GM18858 (cell line): ENCODE results near the gene CLNK.
A peak's percentile ranks its signal among the peaks of the same experiment; 100 is the strongest.

Experiments
- ATAC-seq: cut with Tn5 transposase; IDR thresholded peaks from one replicate; pipeline ENCODE4 v1.9.1; 2021; ENCODE audit not compliant: unreplicated experiment

The CLNK gene

DNA sequence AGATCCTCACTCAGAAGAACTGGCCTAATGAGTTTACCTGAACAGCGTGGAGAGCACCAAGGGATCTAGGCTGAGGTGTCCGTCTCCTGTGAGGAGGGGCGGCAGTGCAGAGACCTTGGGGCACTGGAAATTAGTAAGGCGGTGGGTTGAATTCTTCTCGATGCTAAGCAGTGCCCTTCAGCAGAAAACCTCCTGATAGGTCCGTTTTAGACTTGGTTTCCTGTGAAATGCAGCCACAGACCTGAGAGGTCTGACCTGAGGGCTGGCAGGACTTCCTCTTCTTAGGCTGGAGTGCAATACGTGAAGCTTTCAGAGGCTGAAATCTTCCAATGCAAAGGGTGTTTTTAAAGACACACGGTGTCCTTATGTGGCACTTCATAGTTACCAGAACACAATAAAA lies at the start of gene CLNK:
CLNK (minus strand) TSS at position 138 of the 400 bp plus-strand sequence. CDS start 16,899 bp downstream, outside the sequence.
- peak; percentile 74 for ATAC-seq

DNA sequence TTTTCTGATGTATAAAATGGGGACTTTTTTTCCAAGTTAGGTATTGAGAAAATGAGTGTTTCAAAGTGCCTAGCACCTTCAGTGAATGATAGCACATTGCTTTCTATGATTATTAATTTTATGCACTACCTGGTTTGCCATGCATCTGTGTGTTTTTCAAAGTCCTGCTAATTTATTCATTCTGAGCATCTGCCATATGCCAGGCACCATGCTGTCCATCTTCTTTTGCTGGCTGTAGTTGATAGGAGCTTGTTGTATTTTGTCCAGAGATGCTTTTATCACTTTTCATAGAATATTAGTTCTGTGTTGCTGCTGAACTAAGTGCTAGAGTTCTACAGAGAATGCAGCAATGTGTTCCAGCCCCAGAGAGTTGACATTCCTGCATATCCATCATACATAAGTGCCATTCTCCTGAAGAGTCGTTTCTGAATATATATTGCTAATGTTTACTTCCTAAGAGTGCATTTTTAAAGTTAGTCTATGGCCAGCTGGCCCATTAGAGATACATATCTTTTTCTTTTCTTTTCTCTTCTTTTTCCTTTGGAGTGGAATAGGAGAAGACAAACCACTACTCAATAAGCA lies 49.0 kb upstream of the CLNK start:
- no peak for ATAC-seq

GRCh38 chr4:10732914-10733415 lies 48.4 kb upstream of the CLNK start:
- no peak for ATAC-seq

DNA sequence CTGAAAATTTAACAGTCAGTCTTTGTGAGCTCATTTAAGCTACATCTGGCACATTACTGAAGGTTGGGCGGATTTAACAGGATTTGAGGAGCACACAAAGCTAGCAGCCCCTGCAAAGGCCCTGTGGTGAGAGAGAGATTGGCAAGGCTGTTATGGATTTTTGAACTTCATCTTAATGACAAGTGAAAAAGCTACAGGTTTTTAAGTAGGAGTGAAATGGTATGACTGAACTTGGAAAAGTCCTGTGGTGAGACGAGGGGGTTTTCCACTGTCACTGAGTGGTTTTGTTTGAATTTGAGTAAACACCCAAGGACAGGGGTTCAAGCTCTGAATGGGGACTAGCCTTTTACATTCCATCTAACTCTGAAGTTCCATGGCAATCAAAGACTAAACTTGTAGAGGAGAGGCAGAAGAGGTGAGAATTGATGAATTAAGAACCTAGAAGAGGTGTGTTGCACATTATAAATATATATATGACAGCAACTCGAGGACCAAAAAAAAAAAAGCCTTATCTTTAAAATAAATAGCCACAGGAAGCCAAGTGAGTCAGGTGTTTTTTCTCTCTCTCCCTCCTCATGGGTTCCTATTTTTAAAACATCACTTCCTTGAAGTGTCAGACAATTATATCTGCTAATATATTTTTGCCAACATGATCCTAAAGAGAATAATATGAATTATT lies 47.8 kb upstream of the CLNK start:
- peak; percentile 21 for ATAC-seq

- ATAC-seq = no peak
Measured at GRCh38 chr4:10731690-10732089, 47.1 kb upstream of the CLNK start.

- no peak for ATAC-seq
Measured at GRCh38 chr4:10731162-10731561, 46.6 kb upstream of the CLNK start.

DNA sequence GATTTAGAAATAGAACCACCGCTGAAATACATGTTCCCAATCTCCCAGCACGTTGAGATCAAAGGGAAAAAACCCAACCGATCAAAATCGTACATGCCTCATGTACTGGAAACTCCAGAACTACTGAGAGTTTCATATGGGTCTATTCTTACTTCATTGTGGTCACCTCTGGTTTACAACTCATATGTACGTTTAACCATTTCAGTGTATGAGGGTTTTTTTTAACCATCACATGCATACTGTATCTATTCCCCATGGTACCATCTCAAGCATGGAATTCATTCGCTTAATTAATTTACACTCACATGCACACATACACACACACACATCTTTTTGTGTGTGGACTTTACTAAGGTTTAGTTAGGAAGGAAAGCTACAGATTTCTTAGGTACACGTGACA lies 46.0 kb upstream of the CLNK start:
- peak; percentile 59 for ATAC-seq

- peak; percentile 36 for ATAC-seq
Measured at GRCh38 chr4:10730019-10730418, 45.5 kb upstream of the CLNK start.

- ATAC-seq = no peak
Measured at GRCh38 chr4:10729366-10729765, 44.8 kb upstream of the CLNK start.

DNA sequence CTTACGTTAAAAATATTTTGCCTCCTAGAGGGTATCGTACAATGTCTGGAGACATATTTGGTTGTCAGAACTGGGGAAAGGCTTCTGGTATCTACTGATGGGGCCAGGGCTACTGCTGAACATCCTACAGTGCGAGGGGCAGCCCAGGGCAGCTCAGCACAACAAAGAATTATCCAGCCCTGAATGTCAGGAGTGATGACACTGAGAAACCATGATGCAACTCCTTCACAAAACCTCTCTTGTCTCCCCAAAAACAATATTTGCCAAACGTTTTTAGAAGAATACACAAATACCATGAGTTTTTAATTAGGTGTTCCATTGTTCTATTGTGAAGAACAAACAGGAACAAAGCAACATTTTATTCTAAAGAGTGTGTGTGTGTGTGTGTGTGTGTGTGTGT lies 43.4 kb upstream of the CLNK start:
- ATAC-seq = no peak

DNA sequence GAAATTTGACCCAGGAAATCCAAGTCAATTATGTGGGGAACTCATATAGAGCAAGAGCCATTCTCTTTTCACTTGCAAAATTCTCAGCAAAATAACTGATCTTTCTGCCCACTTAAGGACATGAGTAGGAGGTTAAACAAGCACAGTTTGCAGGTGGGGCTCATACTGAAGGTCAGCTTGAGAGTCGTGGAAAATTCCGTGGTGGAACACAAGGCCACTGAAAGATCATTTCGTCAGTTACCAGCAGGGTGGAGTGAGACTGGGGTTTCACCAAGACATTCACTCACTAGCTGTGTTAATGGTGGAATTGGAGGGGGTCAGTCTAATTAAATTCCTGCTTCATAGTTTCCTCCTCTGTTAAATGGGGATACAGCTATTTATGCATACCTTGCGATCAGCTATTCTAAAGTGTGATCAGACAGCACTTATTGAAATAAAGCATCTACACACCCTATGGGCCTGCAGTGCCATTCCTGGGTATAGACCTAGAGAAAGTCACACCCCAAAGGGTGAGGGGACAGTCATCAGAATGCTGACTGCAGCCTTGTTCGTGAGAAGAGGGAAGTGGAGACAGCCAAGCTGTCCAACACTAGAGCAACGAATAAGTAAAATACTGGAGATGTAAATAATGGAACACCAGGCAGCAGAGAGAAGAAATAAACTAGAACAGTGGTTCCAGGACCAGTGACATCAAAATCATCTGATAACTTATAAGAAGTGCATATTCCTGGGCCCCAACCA lies 42.7 kb upstream of the CLNK start:
- ATAC-seq = no peak

DNA sequence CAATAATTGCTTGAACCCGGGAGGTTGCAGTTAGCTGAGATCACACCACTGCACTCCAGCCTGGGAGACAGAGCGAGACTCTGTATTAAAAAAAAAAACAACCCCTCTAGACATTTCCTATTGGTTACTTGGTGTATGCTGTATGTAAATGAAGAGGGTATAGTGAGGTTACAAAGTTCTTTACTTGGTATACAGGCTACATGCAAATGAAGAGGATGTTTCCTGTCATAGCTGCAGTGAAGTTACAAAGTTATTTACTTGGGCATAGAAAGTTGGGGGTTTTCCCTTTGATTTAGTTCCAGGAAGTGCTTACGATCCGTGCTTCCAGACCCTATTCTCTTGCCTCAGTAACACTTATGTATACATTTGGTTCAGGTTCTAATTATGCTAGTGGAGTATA lies 38.4 kb upstream of the CLNK start:
- ATAC-seq = peak; percentile 94

DNA sequence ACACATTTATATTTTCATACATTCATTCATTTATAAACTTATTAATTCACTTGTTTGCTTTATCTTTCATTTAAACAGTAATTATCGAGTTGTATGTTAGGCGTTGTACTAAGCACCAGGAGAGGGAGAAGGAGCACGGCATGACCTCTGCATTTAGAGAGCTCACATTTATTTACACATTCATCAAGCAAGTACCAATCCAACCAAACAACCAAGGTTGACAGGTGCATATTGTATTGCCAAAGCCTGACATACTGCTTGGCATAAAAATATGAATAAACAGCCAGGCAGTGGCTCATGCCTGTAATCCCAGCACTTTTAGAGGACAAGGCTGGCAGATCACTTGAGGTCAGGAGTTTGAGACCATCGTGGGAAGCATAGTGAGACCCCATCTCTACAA lies 37.0 kb upstream of the CLNK start:
- no peak for ATAC-seq

- no peak for ATAC-seq
Measured at GRCh38 chr4:10716163-10716562, 31.6 kb upstream of the CLNK start.

- ATAC-seq = no peak
Measured at GRCh38 chr4:10715696-10716095, 31.1 kb upstream of the CLNK start.

DNA sequence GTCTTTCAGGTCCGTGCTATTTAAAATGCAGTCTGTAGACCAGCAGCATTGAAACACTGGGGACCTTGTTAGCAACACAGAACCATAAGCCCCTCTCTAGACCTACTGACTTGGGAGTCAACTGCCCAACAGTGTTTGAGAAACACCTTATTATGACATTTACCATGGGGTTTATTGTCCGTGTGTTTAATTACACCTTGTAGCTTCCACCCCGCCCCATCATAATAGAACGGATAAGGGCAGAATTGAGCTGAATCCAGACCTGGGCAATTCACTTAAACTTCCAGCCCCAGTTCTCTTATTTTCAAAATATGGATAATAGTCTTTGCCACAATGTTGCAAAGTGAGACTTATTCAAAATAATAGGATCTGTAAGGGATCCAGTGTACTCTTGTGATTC lies 30.6 kb upstream of the CLNK start:
- ATAC-seq = no peak

DNA sequence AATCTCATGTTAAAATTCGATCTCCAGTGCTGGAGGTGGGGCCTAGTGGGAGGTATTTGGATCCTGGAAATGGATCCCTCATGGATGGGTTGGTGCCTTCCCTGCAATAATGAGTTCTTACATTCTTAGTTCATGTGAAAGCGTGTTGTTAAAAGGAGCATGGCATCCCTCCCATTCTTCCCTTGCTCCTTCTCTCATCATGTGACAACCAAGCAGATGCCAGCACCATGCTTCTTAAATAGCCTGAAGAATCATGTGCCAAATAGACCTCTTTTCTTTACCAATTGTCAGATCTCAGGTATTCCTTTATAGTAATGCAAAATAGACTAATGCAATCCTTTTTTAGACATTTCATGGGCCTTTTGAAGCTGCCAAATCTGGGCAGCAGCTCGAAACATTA lies 29.0 kb upstream of the CLNK start:
- no peak for ATAC-seq

DNA sequence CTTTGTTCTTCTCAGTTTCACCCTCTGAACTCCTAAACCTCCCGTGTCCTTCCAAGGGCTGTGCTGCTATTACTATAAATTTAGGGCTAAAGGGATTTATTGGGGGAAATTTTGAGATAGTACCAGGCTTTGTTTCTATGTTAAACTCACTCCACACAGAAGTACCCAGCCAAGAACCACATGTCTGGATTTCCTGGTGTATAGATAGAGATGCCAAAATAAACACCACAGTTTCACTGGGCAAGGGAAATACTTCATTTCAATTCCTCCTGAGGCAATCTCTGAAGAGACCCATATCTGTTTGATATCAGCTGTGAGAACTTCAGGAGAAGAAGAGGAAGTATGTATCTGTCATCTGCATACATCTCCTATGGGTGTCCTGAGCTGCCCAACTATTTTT lies 21.7 kb upstream of the CLNK start:
- no peak for ATAC-seq

- no peak for ATAC-seq
Measured at GRCh38 chr4:10704430-10704810, 19.9 kb upstream of the CLNK start.

- no peak for ATAC-seq
Measured at GRCh38 chr4:10703766-10704429, 19.3 kb upstream of the CLNK start.

GRCh38 chr4:10703156-10703555 lies 18.6 kb upstream of the CLNK start:
- ATAC-seq = no peak
